WERI-Rb-1 (cell line): ENCODE measurements around the gene MINK1.

Experiments
- DNase-seq: peaks from one replicate; pipeline ENCODE4 v3.0.0-alpha.2; 2020
- H3K27ac ChIP-seq: fragments of 250-450 bp; sonication (Bioruptor Pico); 2 replicates; pipeline ENCODE4 v1.5.1; 2020; ENCODE audit warnings: mild to moderate bottlenecking, moderate library complexity
- H3K27me3 ChIP-seq: fragments of 250-450 bp; sonication (Bioruptor Pico); 2 replicates; pipeline ENCODE4 v1.5.1; 2021; ENCODE audit warnings: mild to moderate bottlenecking, low read depth, moderate library complexity; ENCODE audit not compliant: insufficient read depth, severe bottlenecking
- H3K36me3 ChIP-seq: fragments of 250-450 bp; sonication (Bioruptor Pico); 2 replicates; pipeline ENCODE4 v1.5.1; 2020; ENCODE audit warnings: mild to moderate bottlenecking, moderate library complexity
- H3K4me3 ChIP-seq: 2 replicates; pipeline ENCODE4 v1.5.1; 2011; ENCODE audit warnings: low read depth, mild to moderate bottlenecking, control low read depth, low read length
- H3K9me3 ChIP-seq: fragments of 250-450 bp; sonication (Bioruptor Pico); 2 replicates; pipeline ENCODE4 v1.5.1; 2021; ENCODE audit warnings: mild to moderate bottlenecking, moderate library complexity; ENCODE audit not compliant: severe bottlenecking
- CTCF ChIP-seq: IDR thresholded peaks from 2 replicates; pipeline ENCODE4 v1.5.1; 2011; ENCODE audit warnings: low read depth, mild to moderate bottlenecking, control low read depth, inconsistent platforms, low read length

Gene MINK1

GRCh38 chr17:4815043-4815675, 18.0 kb upstream of the MINK1 start:
- no peak for DNase-seq
- H3K27me3 ChIP-seq, result no peaks in the 10 kb centered on the region
- no peaks in the 10 kb centered on the region for H3K9me3 ChIP-seq
- no peak overlapping the region for H3K27ac ChIP-seq
- H3K4me3 ChIP-seq, result no peak overlapping the region
- peaks cover 29% of the 10 kb centered on the region for H3K36me3 ChIP-seq
- peak; percentile 61 for TF ChIP-seq CTCF

- H3K4me3 ChIP-seq, result no peak overlapping the region
- H3K9me3 ChIP-seq, result no peaks in the 10 kb centered on the region
- no peak overlapping the region for H3K27ac ChIP-seq
- H3K36me3 ChIP-seq, result peaks cover 22% of the 10 kb centered on the region
- no peaks in the 10 kb centered on the region for H3K27me3 ChIP-seq
- TF ChIP-seq CTCF, result no peak
- DNase-seq, result no peak
Observed at GRCh38 chr17:4816826-4817225, 16.3 kb upstream of the MINK1 start.

- Histone ChIP-seq H3K27ac (no peak overlapping the region), H3K4me3 (no peak overlapping the region), H3K9me3 (no peaks in the 10 kb centered on the region), H3K36me3 (peaks cover 28% of the 10 kb centered on the region), H3K27me3 (no peaks in the 10 kb centered on the region)
- peak; percentile 31 for DNase-seq
- TF ChIP-seq CTCF, result no peak
Observed at GRCh38 chr17:4818276-4818675, 14.9 kb upstream of the MINK1 start.

- no peaks in the 10 kb centered on the region for H3K9me3 ChIP-seq
- H3K4me3 ChIP-seq, result no peak overlapping the region
- no peak for TF ChIP-seq CTCF
- DNase-seq, result no peak
- H3K27me3 ChIP-seq, result no peaks in the 10 kb centered on the region
- H3K36me3 ChIP-seq, result peaks cover 14% of the 10 kb centered on the region
- H3K27ac ChIP-seq, result no peak overlapping the region
Observed at GRCh38 chr17:4822835-4823234, 10.3 kb upstream of the MINK1 start.

- Histone ChIP-seq H3K36me3 (peaks cover 14% of the 10 kb centered on the region), H3K27ac (no peak overlapping the region), H3K9me3 (no peaks in the 10 kb centered on the region)
Observed at GRCh38 chr17:4823373-4824089, 9.6 kb upstream of the MINK1 start.

More at GRCh38 chr17:4823373-4824089, 9.6 kb upstream of the MINK1 start:
- H3K27me3 ChIP-seq, result no peaks in the 10 kb centered on the region
- no peak overlapping the region for H3K4me3 ChIP-seq
- TF ChIP-seq CTCF, result no peak
- DNase-seq, result no peak
